Esophagus squamous epithelium (tissue), 4 donors: ENCODE data around the gene GMDS.

Experiments
- CTCF ChIP-seq, 6 experiments: fragments of 450-650 bp in 4 of 6; fragments of 200-600 bp in 2 of 6; sonication (generic) in 2 of 6; IDR thresholded peaks; one replicate each; pipeline ENCODE4 v1.5.1; 2016 to 2019; ENCODE audit warnings: antibody characterized with exemption in 6 of 6, mild to moderate bottlenecking in 4 of 6, moderate library complexity in 4 of 6
- POLR2A ChIP-seq, 4 donors: fragments of 450-650 bp; IDR thresholded peaks; one replicate each; pipeline ENCODE4 v1.6.1; 2017; ENCODE audit warnings: antibody characterized with exemption in 4 of 4, mild to moderate bottlenecking in 4 of 4, moderate library complexity in 3 of 4

- no peak for TF ChIP-seq CTCF (IDR thresholded peaks at IDR 0.05)
- TF ChIP-seq POLR2A (IDR thresholded peaks at IDR 0.05), result no peak
These were observed 331.8 kb downstream of the GMDS start for GRCh38 chr6:1913577-1913976.
